Measurements from ENCODE around the gene HVCN1.

- TF ChIP-seq, protein P1, sequence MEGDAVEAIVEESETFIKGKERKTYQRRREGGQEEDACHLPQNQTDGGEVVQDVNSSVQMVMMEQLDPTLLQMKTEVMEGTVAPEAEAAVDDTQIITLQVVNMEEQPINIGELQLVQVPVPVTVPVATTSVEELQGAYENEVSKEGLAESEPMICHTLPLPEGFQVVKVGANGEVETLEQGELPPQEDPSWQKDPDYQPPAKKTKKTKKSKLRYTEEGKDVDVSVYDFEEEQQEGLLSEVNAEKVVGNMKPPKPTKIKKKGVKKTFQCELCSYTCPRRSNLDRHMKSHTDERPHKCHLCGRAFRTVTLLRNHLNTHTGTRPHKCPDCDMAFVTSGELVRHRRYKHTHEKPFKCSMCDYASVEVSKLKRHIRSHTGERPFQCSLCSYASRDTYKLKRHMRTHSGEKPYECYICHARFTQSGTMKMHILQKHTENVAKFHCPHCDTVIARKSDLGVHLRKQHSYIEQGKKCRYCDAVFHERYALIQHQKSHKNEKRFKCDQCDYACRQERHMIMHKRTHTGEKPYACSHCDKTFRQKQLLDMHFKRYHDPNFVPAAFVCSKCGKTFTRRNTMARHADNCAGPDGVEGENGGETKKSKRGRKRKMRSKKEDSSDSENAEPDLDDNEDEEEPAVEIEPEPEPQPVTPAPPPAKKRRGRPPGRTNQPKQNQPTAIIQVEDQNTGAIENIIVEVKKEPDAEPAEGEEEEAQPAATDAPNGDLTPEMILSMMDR (IDR thresholded peaks at IDR 0.05) = no peak
- no peak for TF ChIP-seq ZFX (IDR thresholded peaks at IDR 0.05; ENCODE audit: borderline replicate concordance)
These were observed 27.5 kb downstream of the HVCN1 start for GRCh38 chr12:110661337-110661972.

All from 22Rv1 (cell line).